GM21619 (cell line): ENCODE results near the gene TMEM204.

Source experiments
- ATAC-seq: cut with Tn5 transposase; IDR thresholded peaks from one replicate; pipeline ENCODE4 v1.9.1; 2021; ENCODE audit not compliant: unreplicated experiment

The TMEM204 gene

GRCh38 chr16:1518626-1519135 lies 14.8 kb upstream of the TMEM204 start:
- ATAC-seq = no peak

- no peak for ATAC-seq
These were observed 13.6 kb upstream of the TMEM204 start for GRCh38 chr16:1519831-1520230.

- ATAC-seq = no peak
These were observed 13.0 kb upstream of the TMEM204 start for GRCh38 chr16:1520461-1520860.

DNA sequence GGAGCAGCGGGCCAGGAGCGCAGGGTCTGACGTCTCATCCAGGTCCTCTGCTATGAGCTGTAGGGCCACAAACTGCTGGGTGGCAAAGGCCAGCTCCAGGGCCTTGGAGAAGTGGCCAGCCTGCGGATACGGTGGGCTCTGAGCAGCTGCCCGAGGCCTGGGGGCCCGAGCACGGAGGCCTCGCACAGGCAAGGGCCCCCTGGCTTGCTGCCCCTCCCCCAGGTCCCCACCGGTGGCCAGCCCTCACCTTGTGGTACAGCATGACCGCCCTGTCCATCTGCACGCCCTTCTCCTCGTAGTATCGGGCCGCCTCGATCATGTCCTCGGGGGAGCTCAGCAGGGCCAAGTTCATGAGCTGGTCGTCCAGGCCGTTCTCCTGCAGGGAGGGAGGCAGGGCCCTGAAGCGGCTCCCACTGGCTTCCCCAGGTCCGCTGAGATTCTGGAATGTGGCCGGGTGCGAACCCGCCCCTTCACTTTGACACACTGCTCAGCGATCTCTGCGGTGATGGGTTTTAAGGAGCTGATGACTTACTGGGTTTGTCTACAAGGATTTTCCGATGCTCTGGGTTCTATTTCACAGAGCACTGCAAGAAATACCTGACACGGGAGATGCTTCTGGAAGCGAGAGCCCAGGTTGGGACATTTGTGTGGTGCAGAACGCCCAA lies 9.8 kb upstream of the TMEM204 start:
- ATAC-seq = no peak

GRCh38 chr16:1524366-1524765 lies 9.1 kb upstream of the TMEM204 start:
- no peak for ATAC-seq

DNA sequence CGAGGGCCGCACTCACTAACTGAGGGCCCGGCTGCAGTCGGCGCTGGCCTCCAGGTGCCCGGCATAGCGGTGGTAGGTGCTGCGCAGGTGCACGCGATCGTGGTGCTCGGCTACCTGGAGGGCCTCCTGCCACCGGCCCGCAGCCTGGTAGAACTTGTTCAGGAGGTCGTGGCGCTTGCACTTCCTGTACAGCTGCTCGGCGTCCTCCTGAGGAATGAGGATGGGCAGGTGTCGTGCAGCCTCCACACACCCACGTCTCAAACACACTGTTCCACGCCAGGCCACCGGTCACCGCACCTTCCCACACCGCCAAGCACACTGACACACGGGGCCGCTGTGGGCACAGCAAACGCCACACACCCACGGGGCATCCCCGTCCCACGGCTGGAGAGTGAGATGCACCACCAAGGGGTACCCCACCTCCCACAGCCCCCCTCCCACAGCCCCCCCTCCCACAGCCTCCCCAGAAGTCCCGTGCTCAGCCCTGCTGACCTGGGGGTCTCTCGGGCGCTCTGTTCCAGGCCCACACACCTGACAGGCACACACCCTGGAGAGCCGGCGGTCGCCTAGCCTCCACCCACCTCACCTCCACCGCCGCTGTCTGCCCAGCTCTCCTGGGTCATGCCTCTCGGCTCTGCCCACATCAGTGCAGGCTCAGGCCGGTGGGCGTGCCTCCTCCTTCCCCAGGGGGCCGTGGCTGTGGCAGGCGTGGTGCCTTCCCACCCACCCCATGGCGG lies 7.4 kb upstream of the TMEM204 start:
- no peak for ATAC-seq

GRCh38 chr16:1526608-1527555 lies 6.6 kb upstream of the TMEM204 start:
- ATAC-seq = no peak

DNA sequence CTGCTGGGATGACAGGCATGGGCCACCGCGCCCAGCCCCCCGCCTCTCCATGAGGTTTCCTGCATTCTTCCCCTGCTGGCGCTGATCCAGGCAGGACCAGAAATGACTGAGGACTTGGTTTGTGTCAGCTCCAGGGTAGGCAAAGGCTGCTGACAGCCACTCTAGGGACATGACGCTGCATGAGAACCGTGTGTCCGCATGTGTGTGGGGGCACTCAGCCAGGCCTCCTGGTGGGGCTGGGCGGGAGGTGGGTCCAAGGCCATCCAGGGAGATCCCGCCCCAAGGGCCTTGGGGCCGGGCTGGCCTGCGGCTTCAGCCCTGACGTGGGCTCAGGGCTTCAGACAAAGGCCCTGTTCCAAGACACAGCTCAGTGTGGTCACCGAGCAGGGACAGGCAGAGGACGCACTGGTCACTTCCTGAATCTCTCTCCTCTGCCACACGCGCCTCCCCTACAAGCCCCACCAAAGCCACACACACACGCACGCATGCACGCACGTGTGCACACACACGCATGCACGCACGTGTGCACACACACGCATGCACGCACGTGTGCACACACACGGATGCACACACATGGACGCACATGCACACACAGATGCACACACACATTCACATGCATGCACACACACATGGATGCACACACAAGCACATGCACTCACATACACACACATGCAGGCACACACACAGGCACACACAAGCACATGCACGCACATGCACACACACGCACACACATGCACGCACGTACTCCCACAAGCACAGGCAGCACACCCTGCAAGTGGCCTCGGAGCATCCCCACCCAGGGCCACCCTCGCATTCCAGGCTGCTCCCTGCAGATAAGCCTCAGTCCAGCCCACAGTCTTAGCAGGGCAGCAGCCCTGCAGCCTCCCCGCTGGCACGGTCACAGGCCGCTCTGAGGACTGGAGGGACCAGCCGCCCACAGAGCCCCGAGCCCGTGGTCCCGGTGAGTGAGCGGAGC lies 5.3 kb upstream of the TMEM204 start:
- ATAC-seq = no peak

- no peak for ATAC-seq
These were observed 4.4 kb upstream of the TMEM204 start for GRCh38 chr16:1528921-1529537.

GRCh38 chr16:1530349-1530882 lies 3.0 kb upstream of the TMEM204 start:
- ATAC-seq = no peak

- ATAC-seq = no peak
These were observed 2.4 kb upstream of the TMEM204 start for GRCh38 chr16:1530883-1531637.

DNA sequence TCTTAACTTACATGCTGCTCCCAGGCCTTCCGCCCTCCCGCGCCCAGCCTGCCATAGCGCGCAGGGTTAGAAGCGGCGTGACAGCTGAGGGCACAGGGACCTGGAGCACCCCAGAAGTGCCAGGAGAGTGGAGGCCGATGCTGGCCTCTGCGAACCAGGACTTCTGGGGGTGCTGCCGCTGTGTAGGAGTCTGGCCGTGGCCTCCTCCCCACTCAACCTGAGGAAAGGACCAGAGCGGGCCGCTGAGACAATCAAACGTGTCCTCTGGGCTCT lies 1.9 kb upstream of the TMEM204 start:
- no peak for ATAC-seq

DNA sequence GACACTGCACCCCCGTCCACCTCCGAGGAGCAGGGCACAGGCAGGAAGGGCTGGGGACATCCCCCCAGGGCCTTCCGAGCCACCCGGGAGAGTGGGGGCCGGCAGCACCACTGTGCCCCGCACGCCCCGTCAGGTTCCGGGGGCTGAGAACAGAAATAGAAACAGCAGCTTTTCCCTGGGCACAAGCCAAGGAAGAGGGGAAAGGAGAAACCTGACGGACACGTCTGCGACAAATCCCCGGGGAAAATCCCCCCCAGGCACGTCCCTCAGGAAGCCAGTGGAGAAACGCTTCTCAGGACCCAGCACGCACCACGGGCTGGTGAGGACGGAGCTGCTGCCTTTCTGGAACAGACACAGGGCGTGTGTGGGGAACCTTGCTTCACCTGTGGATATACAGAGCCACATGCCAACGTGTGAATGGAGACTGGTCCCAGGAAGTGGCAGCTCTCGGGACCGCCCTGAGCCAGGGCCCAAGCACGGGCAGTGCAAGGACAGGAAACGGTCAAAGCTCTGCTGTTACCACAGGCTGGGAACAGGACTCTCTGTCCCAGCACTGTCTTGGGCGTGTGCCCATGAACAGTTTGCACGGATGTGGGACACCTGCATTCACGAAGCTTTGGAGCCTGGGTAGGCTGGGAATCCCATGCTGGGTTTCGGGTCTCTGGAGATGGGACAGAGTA lies 1.2 kb upstream of the TMEM204 start:
- no peak for ATAC-seq

DNA sequence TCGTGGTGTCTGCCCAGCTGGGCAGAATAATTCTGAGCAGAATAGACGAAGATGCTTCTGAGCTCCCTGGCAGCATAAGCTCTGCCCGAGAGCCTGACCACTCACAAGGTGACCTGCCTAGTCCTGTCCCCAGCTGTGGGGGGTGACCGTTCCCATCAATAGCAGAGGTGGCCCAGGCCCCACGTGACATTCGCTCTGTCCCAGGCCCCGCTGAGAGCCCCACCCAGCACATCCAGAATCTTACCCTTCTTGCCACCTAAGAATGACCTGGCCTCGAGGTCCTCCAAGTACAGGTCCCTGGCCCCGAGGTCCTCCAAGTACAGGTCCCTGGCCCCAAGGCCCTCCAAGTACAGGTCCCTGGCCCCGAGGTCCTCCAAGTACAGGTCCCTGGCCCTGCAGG lies 695 bp upstream of the TMEM204 start:
- no peak for ATAC-seq

DNA sequence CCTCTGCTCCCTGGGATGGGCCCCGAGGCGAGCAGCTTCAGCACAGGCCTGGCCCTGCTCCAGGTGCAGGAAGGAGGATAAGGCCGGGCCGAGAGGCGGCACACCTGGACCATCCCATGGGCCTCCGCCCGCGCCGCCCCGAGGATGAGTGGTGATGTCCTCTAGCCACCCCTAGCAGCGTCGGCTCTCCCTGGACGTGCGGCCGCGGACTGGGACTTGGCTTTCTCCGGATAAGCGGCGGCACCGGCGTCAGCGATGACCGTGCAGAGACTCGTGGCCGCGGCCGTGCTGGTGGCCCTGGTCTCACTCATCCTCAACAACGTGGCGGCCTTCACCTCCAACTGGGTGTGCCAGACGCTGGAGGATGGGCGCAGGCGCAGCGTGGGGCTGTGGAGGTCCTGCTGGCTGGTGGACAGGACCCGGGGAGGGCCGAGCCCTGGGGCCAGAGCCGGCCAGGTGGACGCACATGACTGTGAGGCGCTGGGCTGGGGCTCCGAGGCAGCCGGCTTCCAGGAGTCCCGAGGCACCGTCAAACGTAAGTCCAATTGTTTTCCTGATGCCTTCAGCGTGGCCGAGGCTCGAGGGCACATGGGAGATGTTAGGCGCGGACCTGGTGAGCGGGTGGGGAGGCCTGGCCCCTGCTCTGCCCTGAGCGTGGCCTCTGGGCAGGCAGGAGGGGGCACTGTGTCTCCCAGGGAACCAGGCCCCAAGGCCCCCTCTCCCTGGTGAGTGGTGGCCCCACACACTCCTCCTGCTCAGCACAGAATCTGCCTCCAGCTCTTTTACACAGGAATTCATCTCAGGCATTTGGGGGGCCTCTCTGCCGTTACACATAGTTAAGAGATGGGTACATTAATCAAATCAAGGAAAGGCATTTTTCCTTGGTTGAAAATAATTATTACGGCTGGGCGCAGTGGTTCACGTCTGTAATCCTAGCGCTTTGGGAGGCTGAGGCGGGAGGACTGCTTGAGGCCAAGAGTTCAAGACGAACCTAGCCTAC lies 855 bp downstream of the TMEM204 start:
- no peak for ATAC-seq

- ATAC-seq = no peak
These were observed 2.2 kb downstream of the TMEM204 start for GRCh38 chr16:1535391-1536291.
